Calu3 (cell line): ENCODE data around the gene SH3RF3. TPM values are rescaled to one million over a fixed set of nuclear protein-coding genes. Genes with fewer than 3 reads are reported as not detected.

Experiments
- BruUV-seq: library from RNA; stranded (reverse); fragments of 400-500 nt; replicated peaks from 2 replicates; lab custom pipeline; 2021; lab: Mats Ljungman, UMichigan
- CTCF ChIA-PET: fragments of 300-600 bp; sonication (Branson Sonifier 250); formaldehyde crosslinking; loops from one replicate; lab custom pipeline; 2022; ENCODE audit warnings: antibody characterized with exemption; lab: Charles Lee
- DNase-seq: peaks from one replicate; pipeline ENCODE4 v3.0.0; 2022
- H3K27ac Mint-ChIP-seq: one replicate; pipeline ENCODE4 v1.8.0; 2022; ENCODE audit warnings: mixed read lengths; ENCODE audit not compliant: unreplicated experiment
- H3K27me3 Mint-ChIP-seq: one replicate; pipeline ENCODE4 v1.8.0; 2022; ENCODE audit warnings: mixed read lengths; ENCODE audit not compliant: unreplicated experiment
- H3K36me3 Mint-ChIP-seq: one replicate; pipeline ENCODE4 v1.8.0; 2022; ENCODE audit warnings: mild to moderate bottlenecking, moderate library complexity, mixed read lengths; ENCODE audit not compliant: insufficient read depth, unreplicated experiment
- H3K4me1 Mint-ChIP-seq: one replicate; pipeline ENCODE4 v1.8.0; 2022; ENCODE audit warnings: mild to moderate bottlenecking, low read depth, mixed read lengths; ENCODE audit not compliant: unreplicated experiment
- H3K4me3 Mint-ChIP-seq: one replicate; pipeline ENCODE4 v1.8.0; 2022; ENCODE audit warnings: mild to moderate bottlenecking, low read depth, moderate library complexity, mixed read lengths; ENCODE audit not compliant: unreplicated experiment
- H3K9me3 Mint-ChIP-seq: one replicate; pipeline ENCODE4 v1.8.0; 2022; ENCODE audit warnings: low read depth, mixed read lengths; ENCODE audit not compliant: unreplicated experiment
- intact Hi-C: fragments of 100-400 bp; cut with micrococcal nuclease; formaldehyde crosslinking; loops from one replicate; pipeline ENCODE4 v1.10.0; 2022; ENCODE audit not compliant: unreplicated experiment
- total RNA-seq: library from RNA; stranded (reverse); gene quantifications from 2 replicates; pipeline ENCODE4 v1.2.3, GENCODE V29; 2022
- TF ChIP-seq, protein P1 (sequence below): fragments of 200-600 bp; IDR thresholded peaks from one replicate; pipeline ENCODE4 v1.8.0; 2022; ENCODE audit warnings: antibody characterized with exemption; ENCODE audit not compliant: unreplicated experiment

The SH3RF3 gene
- total RNA-seq, 1 experiment from 2014 or later, result 0.17 TPM

GRCh38 chr2:109094144-109094543 lies 34.9 kb upstream of the SH3RF3 start:
- TF ChIP-seq, protein P1, sequence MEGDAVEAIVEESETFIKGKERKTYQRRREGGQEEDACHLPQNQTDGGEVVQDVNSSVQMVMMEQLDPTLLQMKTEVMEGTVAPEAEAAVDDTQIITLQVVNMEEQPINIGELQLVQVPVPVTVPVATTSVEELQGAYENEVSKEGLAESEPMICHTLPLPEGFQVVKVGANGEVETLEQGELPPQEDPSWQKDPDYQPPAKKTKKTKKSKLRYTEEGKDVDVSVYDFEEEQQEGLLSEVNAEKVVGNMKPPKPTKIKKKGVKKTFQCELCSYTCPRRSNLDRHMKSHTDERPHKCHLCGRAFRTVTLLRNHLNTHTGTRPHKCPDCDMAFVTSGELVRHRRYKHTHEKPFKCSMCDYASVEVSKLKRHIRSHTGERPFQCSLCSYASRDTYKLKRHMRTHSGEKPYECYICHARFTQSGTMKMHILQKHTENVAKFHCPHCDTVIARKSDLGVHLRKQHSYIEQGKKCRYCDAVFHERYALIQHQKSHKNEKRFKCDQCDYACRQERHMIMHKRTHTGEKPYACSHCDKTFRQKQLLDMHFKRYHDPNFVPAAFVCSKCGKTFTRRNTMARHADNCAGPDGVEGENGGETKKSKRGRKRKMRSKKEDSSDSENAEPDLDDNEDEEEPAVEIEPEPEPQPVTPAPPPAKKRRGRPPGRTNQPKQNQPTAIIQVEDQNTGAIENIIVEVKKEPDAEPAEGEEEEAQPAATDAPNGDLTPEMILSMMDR, result no peak
- intact Hi-C loops, result no loop called here
- Mint-ChIP-seq H3K4me3 (no peak overlapping the region), H3K27me3 (peaks cover 55% of the 10 kb centered on the region), H3K4me1 (no peaks in the 10 kb centered on the region), H3K27ac (no peak overlapping the region), H3K36me3 (no peaks in the 10 kb centered on the region), H3K9me3 (no peaks in the 10 kb centered on the region)
- CTCF ChIA-PET, result no interaction called here
- BruUV-seq, result no TSS peak
- DNase-seq, result no peak

DNA sequence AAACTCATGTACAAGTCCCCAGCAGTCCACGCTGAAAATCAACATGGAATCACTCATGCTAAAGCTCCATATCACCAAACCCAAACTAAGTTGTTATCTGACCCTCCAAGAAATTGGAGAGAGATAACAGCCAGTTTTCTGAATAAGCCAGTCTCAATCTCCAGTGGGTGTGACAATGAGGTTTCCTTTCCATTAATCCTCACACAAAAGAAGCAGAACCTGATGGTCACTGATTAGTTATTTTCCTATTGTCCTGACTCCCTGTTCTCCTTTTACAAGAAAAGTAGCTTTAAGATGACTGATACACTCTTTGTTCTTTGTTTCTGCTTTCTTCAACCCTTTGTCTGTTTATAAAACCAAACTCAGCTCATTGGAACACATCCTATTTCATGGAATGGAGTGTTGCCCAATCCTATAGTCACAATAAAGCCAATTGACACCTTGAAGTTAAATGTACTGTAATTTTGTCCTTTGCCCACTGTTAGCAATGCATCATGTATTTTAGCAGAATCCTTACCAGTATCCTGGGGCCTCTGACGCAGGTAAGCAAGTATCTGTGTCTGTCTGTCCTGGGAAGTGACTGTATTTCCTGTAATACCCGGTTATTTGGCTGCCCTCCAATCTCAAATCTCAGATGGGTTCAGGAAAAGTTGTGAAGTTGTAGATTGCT lies 30.6 kb upstream of the SH3RF3 start:
- BruUV-seq, result no TSS peak
- H3K27ac Mint-ChIP-seq, result no peak overlapping the region
- H3K36me3 Mint-ChIP-seq, result no peaks in the 10 kb centered on the region
- H3K4me1 Mint-ChIP-seq, result peaks cover 9% of the 10 kb centered on the region
- no peak for DNase-seq
- CTCF ChIA-PET, result no interaction called here
- intact Hi-C loops, result no loop called here
- H3K4me3 Mint-ChIP-seq, result no peak overlapping the region
- H3K9me3 Mint-ChIP-seq, result no peaks in the 10 kb centered on the region
- peaks cover 66% of the 10 kb centered on the region for H3K27me3 Mint-ChIP-seq
- TF ChIP-seq, protein P1, result no peak

GRCh38 chr2:109098921-109099273 lies 30.1 kb upstream of the SH3RF3 start:
- intact Hi-C loops, result no loop called here
- no TSS peak for BruUV-seq
- no peak for DNase-seq
- no peak overlapping the region for H3K4me3 Mint-ChIP-seq
- H3K4me1 Mint-ChIP-seq, result peaks cover 9% of the 10 kb centered on the region
- H3K9me3 Mint-ChIP-seq, result no peaks in the 10 kb centered on the region
- H3K27ac Mint-ChIP-seq, result no peak overlapping the region
- CTCF ChIA-PET, result no interaction called here
- peaks cover 72% of the 10 kb centered on the region for H3K27me3 Mint-ChIP-seq
- TF ChIP-seq, protein P1, result no peak
- H3K36me3 Mint-ChIP-seq, result no peaks in the 10 kb centered on the region

DNA sequence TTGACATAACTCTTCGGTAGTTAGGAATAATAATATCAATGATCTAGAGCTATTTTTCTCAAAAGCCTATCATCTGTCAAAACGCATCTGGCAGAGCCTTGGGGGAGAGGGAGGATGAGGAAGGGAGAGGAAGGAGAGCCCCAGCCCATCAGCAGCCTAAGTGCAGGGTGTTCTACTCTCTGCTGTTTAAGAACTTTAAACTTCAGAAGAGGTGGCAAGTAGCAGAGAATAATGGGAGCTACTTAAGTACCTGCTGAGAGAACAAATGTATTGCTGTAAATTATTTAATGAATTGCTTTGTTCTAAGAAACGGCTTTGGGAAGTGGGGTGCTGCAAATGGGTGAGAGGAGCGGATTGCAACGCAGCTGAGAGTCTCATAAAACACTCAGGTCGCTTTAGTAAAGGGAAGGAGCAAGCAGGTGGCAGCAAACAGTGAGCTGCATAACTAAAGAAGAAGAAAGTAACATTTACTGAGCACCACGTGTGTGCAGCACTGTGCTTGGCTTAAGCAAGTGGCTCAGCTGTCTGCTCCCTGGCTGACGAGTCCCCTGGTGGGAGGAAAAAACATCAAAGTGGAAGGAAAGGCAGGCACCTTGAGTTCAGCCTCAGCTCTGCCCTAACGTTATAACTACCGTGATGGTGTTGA lies 26.3 kb upstream of the SH3RF3 start:
- DNase-seq, result no peak
- CTCF ChIA-PET, result no interaction called here
- Mint-ChIP-seq H3K27me3 (peaks cover 78% of the 10 kb centered on the region), H3K4me1 (peaks cover 9% of the 10 kb centered on the region), H3K27ac (no peak overlapping the region), H3K36me3 (no peaks in the 10 kb centered on the region), H3K4me3 (no peak overlapping the region), H3K9me3 (no peaks in the 10 kb centered on the region)
- BruUV-seq, result no TSS peak
- TF ChIP-seq, protein P1, result no peak
- intact Hi-C loops, result no loop called here
